ENCODE results near the gene CFAP92. TPM values are rescaled to one million over a fixed set of nuclear protein-coding genes. Genes with fewer than 3 reads are reported as not detected.
"Not testable (repeated sequence)": the region's sequence is repeated elsewhere in the genome, so short reads cannot be mapped to it uniquely, and the experiment has no call there.

Gene CFAP92
- total RNA-seq, 1 donor from 2014 or later: 2.7 TPM

DNA sequence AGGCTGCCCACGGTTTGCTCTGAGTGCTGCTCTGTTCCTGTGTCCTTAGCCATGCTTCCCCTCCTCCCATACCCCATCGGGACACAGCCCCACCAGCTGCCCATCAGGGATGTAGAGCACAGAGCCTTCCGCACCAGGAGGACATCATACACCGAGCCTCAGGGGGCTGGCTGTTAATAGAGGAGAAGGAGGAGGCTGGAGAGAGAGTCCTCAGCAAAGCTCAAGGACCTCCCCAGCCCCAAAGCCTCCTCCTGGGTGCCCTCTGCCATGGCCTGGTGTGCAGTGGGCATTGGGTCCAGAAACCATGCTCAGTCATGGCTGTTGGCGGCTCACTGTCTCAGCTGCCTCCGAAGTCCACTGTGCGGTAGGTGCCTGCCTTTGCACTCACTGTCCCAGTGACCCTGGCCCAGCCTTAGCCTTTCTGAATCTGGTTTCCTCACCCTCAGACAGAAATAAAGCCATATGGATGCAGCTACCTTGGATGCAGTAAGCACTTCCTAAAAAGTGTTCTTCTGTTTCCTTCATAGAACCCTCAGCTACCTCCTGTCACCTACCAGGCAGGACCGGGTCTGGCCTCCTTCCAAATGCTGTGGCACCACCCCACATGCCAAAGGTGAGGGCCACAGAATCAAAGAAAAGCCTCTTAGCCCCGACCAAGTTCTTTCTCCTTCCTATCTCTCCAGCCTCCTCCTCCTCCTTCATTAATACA lies 60.5 kb downstream of the CFAP92 start:
- Mint-ChIP-seq H3K36me3 (ENCODE audit: insufficient read depth) (peaks cover 1% of the 10 kb centered on the region), H3K4me1 (ENCODE audit: low read depth) (no peaks in the 10 kb centered on the region), H3K27ac (no peak overlapping the region), H3K4me3 (ENCODE audit: low read depth) (no peak overlapping the region), H3K9me3 (ENCODE audit: low read depth) (peaks cover 7% of the 10 kb centered on the region), H3K27me3 (peaks cover 5% of the 10 kb centered on the region)
- TF ChIP-seq, protein P1, sequence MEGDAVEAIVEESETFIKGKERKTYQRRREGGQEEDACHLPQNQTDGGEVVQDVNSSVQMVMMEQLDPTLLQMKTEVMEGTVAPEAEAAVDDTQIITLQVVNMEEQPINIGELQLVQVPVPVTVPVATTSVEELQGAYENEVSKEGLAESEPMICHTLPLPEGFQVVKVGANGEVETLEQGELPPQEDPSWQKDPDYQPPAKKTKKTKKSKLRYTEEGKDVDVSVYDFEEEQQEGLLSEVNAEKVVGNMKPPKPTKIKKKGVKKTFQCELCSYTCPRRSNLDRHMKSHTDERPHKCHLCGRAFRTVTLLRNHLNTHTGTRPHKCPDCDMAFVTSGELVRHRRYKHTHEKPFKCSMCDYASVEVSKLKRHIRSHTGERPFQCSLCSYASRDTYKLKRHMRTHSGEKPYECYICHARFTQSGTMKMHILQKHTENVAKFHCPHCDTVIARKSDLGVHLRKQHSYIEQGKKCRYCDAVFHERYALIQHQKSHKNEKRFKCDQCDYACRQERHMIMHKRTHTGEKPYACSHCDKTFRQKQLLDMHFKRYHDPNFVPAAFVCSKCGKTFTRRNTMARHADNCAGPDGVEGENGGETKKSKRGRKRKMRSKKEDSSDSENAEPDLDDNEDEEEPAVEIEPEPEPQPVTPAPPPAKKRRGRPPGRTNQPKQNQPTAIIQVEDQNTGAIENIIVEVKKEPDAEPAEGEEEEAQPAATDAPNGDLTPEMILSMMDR (IDR thresholded peaks at IDR 0.05; ENCODE audit: unreplicated experiment): no peak
- no peak for DNase-seq (ENCODE audit: low spot score, unreplicated experiment)

DNA sequence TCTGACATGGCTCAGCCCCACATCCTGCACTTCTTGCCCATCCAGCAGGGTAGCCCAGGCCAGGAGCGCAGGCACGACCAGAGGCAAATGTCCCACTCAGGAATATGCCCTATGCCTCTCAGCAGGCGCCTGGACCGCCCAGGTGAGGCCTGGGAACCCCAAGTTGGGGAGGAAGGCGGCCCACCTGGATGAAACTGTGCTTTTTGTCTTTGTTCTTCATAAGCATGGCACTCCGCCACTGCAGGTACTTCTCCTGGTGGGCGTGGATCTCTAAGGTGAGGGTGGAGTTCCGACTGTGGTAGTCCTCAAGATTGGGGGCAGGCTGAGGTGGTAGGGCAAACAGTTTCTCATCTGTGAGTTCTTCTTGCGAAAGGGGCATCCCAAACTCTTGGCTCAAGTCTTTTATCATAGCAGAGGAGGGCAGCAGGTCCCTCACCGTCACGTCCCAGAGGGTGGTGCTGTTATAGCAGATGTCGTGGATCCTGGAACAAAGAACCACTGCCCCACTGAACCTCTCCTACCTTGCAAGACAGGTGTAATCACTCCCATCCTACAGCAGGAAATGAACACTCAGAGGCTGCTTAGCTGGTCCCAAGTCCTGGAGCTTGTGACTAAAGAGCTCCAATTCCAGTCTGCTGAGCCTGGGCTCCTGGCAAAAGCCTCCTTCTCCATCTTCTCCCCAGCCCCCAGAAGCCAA lies 61.2 kb downstream of the CFAP92 start:
- Mint-ChIP-seq H3K27ac (no peak overlapping the region), H3K36me3 (ENCODE audit: insufficient read depth) (peaks cover 2% of the 10 kb centered on the region), H3K9me3 (ENCODE audit: low read depth) (peaks cover 9% of the 10 kb centered on the region), H3K4me3 (ENCODE audit: low read depth) (no peak overlapping the region), H3K27me3 (peaks cover 5% of the 10 kb centered on the region), H3K4me1 (ENCODE audit: low read depth) (no peaks in the 10 kb centered on the region)
- no peak for DNase-seq (ENCODE audit: low spot score, unreplicated experiment)
- TF ChIP-seq, protein P1 (IDR thresholded peaks at IDR 0.05; ENCODE audit: unreplicated experiment): no peak

DNA sequence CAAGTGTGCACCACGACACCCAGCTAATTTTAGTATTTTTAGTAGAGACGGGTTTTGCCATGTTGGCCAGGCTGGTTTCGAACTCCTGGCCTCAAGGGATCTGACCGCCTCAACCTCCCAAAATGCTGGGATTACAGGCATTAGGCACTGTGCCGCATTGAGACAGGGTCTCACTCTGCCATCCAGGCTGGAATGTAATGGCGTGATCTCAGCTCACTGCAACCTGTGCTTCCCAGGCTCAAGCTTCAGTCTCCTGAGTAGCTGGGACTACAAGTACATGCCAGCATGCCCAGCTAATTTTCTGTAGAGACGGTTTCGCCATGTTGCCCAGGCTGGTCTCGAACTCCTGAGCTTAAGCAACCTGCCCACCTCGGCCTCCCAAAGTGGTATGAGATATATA lies 62.8 kb downstream of the CFAP92 start:
- no peak overlapping the region for H3K4me3 Mint-ChIP-seq (ENCODE audit: low read depth)
- H3K9me3 Mint-ChIP-seq (ENCODE audit: low read depth): peaks cover 18% of the 10 kb centered on the region
- no peak for DNase-seq (ENCODE audit: low spot score, unreplicated experiment)
- no peaks in the 10 kb centered on the region for H3K4me1 Mint-ChIP-seq (ENCODE audit: low read depth)
- H3K27ac Mint-ChIP-seq: no peak overlapping the region
- TF ChIP-seq, protein P1 (IDR thresholded peaks at IDR 0.05; ENCODE audit: unreplicated experiment): no peak
- H3K36me3 Mint-ChIP-seq (ENCODE audit: insufficient read depth): peaks cover 6% of the 10 kb centered on the region
- peaks cover 5% of the 10 kb centered on the region for H3K27me3 Mint-ChIP-seq

DNA sequence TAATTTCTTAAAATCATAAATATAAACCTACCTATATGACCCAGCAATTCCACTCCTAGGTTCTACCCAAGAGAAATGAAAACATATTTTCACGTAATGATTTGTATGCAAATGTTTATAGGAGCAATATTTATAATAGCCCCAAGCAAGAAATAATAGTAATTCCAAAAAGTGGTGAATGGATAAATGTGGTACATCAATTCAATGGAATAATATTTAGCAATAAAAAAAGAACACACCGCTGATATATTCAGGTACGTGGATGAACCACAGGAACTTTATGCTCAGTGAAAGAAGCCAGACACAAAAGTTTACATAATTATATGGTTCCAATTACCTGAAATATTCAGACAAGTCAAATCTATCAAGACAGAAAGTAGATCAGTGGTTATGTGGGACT lies 64.5 kb downstream of the CFAP92 start:
- H3K4me1 Mint-ChIP-seq (ENCODE audit: low read depth): no peaks in the 10 kb centered on the region
- no peak overlapping the region for H3K27ac Mint-ChIP-seq
- peaks cover 5% of the 10 kb centered on the region for H3K27me3 Mint-ChIP-seq
- TF ChIP-seq, protein P1 (IDR thresholded peaks at IDR 0.05; ENCODE audit: unreplicated experiment): no peak
- no peak overlapping the region for H3K4me3 Mint-ChIP-seq (ENCODE audit: low read depth)
- DNase-seq (ENCODE audit: low spot score, unreplicated experiment): no peak
- H3K9me3 Mint-ChIP-seq (ENCODE audit: low read depth): peaks cover 32% of the 10 kb centered on the region
- peaks cover 18% of the 10 kb centered on the region for H3K36me3 Mint-ChIP-seq (ENCODE audit: insufficient read depth)

DNA sequence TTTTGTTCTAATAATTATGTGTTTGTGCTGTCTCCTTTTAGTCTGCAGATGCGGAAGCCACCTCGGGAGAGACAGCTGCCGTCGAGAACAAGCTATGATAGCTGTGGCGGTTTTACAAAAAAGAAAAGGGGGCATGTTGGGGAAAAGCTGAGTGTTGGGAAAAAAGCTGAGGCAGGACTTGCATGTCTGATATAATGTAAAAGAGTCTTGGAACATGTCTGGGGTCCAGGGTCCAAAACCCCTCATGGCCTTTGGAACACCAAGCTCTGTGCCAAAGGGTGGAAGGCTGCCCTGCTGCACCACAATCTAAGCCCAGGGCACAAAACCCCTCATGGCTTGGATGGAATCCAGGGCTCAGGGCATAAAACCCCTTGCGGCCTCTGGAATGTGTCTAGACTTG lies 69.9 kb downstream of the CFAP92 start:
- Mint-ChIP-seq H3K9me3 (ENCODE audit: low read depth) (peaks cover 67% of the 10 kb centered on the region), H3K36me3 (ENCODE audit: insufficient read depth) (peaks cover 41% of the 10 kb centered on the region)
- not testable (repeated sequence) for H3K27ac Mint-ChIP-seq; DNase-seq (ENCODE audit: low spot score, unreplicated experiment); H3K4me1 Mint-ChIP-seq (ENCODE audit: low read depth); H3K27me3 Mint-ChIP-seq; H3K4me3 Mint-ChIP-seq (ENCODE audit: low read depth)
